GM21526 (cell line): ENCODE data around the gene OR10G8.
"Not testable (repeated sequence)": the region's sequence is repeated elsewhere in the genome, so short reads cannot be mapped to it uniquely, and the experiment has no call there.

Experiments
- ATAC-seq: cut with Tn5 transposase; IDR thresholded peaks from one replicate; pipeline ENCODE4 v1.9.1; 2021; ENCODE audit warnings: moderate library complexity; ENCODE audit not compliant: unreplicated experiment, low FRiP score

The OR10G8 gene

GRCh38 chr11:124026498-124026897 is at the start of gene OR10G8:
Gene OR10G8, plus strand, starts transcription at chr11:124026798. Its CDS starts 2,825 bp downstream, at chr11:124029623.
- ATAC-seq, result no peak

- ATAC-seq, result no peak
Measured at GRCh38 chr11:123977731-123978347, 48.8 kb upstream of the OR10G8 start, which contains the start of gene OR10S1. Gene OR10S1, minus strand, starts transcription at chr11:123977781. Its CDS starts 117 bp downstream, at chr11:123977664.

GRCh38 chr11:123979311-123979710 is 47.3 kb upstream of the OR10G8 start:
- ATAC-seq, result no peak

- ATAC-seq, result no peak
Measured at GRCh38 chr11:123995119-123995518, 31.5 kb upstream of the OR10G8 start, which contains the start of gene OR10G6. Gene OR10G6, minus strand, starts transcription at chr11:123995161. Its CDS starts 0 bp downstream, at chr11:123995161.

- ATAC-seq, result no peak
Measured at GRCh38 chr11:124012697-124013096, 13.9 kb upstream of the OR10G8 start, which contains the start of gene OR10G4. Gene OR10G4, plus strand, starts transcription at chr11:124012997. Its CDS starts 2,578 bp downstream, at chr11:124015575.

GRCh38 chr11:124015837-124016236 is 10.8 kb upstream of the OR10G8 start:
- not testable (repeated sequence) for ATAC-seq

- no peak for ATAC-seq
Measured at GRCh38 chr11:124036666-124037065, 10.1 kb downstream of the OR10G8 start.

- no peak for ATAC-seq
Measured at GRCh38 chr11:124039557-124039956, 13.0 kb downstream of the OR10G8 start.

- no peak for ATAC-seq
Measured at GRCh38 chr11:124041254-124041653, 14.7 kb downstream of the OR10G8 start, which contains the start of gene OR10G7. Gene OR10G7, minus strand, starts transcription at chr11:124041325. Its CDS starts 2,324 bp downstream, at chr11:124039001.

- no peak for ATAC-seq
Measured at GRCh38 chr11:124043420-124043819, 16.8 kb downstream of the OR10G8 start.

GRCh38 chr11:124050748-124051147 is 24.1 kb downstream of the OR10G8 start:
- ATAC-seq, result no peak

- ATAC-seq, result no peak
Measured at GRCh38 chr11:124052966-124053365, 26.4 kb downstream of the OR10G8 start.

GRCh38 chr11:124068601-124069110 is 42.1 kb downstream of the OR10G8 start:
- no peak for ATAC-seq

GRCh38 chr11:124069429-124070401 is 43.1 kb downstream of the OR10G8 start:
- peak; percentile 75 for ATAC-seq

- ATAC-seq, result peak; percentile 86
Measured at GRCh38 chr11:124070915-124071622, 44.5 kb downstream of the OR10G8 start.

GRCh38 chr11:124071623-124071948 is 45.0 kb downstream of the OR10G8 start:
- ATAC-seq, result no peak

- no peak for ATAC-seq
Measured at GRCh38 chr11:124072147-124072546, 45.5 kb downstream of the OR10G8 start.

GRCh38 chr11:124074554-124074953 is 48.0 kb downstream of the OR10G8 start:
- no peak for ATAC-seq

- ATAC-seq, result no peak
Measured at GRCh38 chr11:124075492-124075840, 48.9 kb downstream of the OR10G8 start.

- peak; percentile 62 for ATAC-seq
Measured at GRCh38 chr11:124075841-124076651, 49.4 kb downstream of the OR10G8 start.
